Right lobe of liver (tissue), 4 donors: Measurements from ENCODE around the gene RAB26.
A peak's percentile ranks its signal among the peaks of the same experiment; 100 is the strongest.

Experiments
- POLR2A ChIP-seq: fragments of 450-650 bp; IDR thresholded peaks from one replicate; pipeline ENCODE4 v1.6.1; 2017; ENCODE audit warnings: antibody characterized with exemption, mild to moderate bottlenecking
- TF ChIP-seq, protein P1 (sequence below), 4 donors: fragments of 200-600 bp in 3 of 4; fragments of 450-650 bp in 1 of 4; IDR thresholded peaks; one replicate each; pipeline versions ENCODE4 v1.5.1 to v1.8.0; 2016 to 2022; ENCODE audit warnings: antibody characterized with exemption in 4 of 4, mild to moderate bottlenecking in 2 of 4
- donor health status: DM: no; HTN: no; CAD: no.
- donor health status: DM: no; HTN: no; CAD: no.
- donor health status: DM: no; HTN: yes; CAD: no.

DNA sequence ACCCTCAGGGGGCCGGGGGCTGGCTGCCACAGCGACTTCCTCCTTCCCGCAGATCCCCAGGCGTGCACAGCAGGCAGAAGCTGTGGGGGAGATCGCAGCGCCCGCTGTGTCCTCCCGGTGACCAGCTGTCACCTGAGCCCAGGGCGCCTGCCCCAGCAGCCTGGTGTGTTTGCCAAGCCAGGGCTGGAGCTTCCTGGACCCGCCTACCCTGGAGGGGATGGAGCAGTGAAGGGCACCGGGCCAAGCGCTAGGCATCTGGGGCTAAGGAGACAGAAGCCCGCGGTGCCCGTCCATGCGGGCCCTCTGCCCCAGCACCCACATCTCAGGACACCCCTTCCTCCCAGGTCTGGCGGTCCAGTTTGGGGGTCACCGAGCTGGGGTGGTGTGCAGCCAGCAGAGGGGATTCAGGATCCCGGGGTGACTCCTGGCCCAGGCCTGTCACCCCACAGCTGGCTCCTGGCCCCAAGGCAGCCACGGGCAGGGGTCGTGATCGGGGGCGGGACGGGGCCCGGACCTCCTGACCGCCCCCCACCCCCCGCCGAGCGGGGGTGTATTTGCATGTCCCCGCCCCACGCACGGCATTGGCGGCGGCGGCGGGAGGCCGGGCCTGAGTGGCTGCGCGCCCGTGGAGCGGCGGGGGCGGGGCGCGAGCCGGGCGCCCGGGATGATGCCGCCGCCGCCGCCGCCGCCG is at the start of gene RAB26:
- peak; percentile 69 for TF ChIP-seq POLR2A
- TF ChIP-seq, protein P1, sequence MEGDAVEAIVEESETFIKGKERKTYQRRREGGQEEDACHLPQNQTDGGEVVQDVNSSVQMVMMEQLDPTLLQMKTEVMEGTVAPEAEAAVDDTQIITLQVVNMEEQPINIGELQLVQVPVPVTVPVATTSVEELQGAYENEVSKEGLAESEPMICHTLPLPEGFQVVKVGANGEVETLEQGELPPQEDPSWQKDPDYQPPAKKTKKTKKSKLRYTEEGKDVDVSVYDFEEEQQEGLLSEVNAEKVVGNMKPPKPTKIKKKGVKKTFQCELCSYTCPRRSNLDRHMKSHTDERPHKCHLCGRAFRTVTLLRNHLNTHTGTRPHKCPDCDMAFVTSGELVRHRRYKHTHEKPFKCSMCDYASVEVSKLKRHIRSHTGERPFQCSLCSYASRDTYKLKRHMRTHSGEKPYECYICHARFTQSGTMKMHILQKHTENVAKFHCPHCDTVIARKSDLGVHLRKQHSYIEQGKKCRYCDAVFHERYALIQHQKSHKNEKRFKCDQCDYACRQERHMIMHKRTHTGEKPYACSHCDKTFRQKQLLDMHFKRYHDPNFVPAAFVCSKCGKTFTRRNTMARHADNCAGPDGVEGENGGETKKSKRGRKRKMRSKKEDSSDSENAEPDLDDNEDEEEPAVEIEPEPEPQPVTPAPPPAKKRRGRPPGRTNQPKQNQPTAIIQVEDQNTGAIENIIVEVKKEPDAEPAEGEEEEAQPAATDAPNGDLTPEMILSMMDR (IDR thresholded peaks at IDR 0.05), result no peak
